Daoy (cell line): ENCODE measurements around the gene VRK2. TPM values are rescaled to one million over a fixed set of nuclear protein-coding genes. Genes with fewer than 3 reads are reported as not detected.

ENCODE experiments used
- total RNA-seq: library from RNA; depleted of rRNA; stranded (reverse); fragments of >200 nt; shearing (Covaris generic); gene quantifications from 2 replicates; pipeline ENCODE4 v1.2.3, GENCODE V29; 2014; rRNA removed

VRK2 gene
- total RNA-seq, 1 experiment from 2014 or later = 24.3 TPM

Other genes starting within 250 kb of the VRK2 start
- gene FANCL, start 194.5 kb downstream of the VRK2 start, total RNA-seq = 33.6 and 40.3 TPM in 2 replicates